HL-60 (cell line): ENCODE results near the gene LRRC8D.

Experiments
- DNase-seq, 2 experiments: peaks; one replicate each; pipeline ENCODE4 v3.0.0-alpha.2; 2010 to 2020; ENCODE audit warnings: low read depth in 1 of 2, low spot score in 1 of 2
- H3K27ac ChIP-seq: fragments of 250-450 bp; sonication (Bioruptor Pico); replicated peaks from 2 replicates; pipeline ENCODE4 v1.5.1; 2020; ENCODE audit warnings: mild to moderate bottlenecking, moderate library complexity
- H3K27me3 ChIP-seq: fragments of 250-450 bp; sonication (Bioruptor Pico); 2 replicates; pipeline ENCODE4 v1.5.1; 2021; ENCODE audit warnings: mild to moderate bottlenecking, moderate library complexity; ENCODE audit not compliant: insufficient read depth, poor library complexity, severe bottlenecking
- H3K4me3 ChIP-seq: replicated peaks from 2 replicates; pipeline ENCODE4 v1.5.1; 2011; ENCODE audit warnings: mild to moderate bottlenecking, control low read depth, low read length; ENCODE audit not compliant: insufficient read depth
- GABPA ChIP-seq: IDR thresholded peaks from 2 replicates; pipeline ENCODE4 v1.6.1; 2012; ENCODE audit warnings: low read depth
- POLR2AphosphoS5 ChIP-seq: IDR thresholded peaks from 2 replicates; pipeline ENCODE4 v1.6.1; 2012; ENCODE audit warnings: low read depth
- SPI1 ChIP-seq: IDR thresholded peaks from 2 replicates; pipeline ENCODE4 v1.6.1; 2012; ENCODE audit warnings: low read depth, mild to moderate bottlenecking, borderline replicate concordance
- TF ChIP-seq, protein P1 (sequence below): IDR thresholded peaks from 2 replicates; pipeline ENCODE4 v1.6.1; 2012; ENCODE audit warnings: low read depth; ENCODE audit not compliant: insufficient replicate concordance
- TF ChIP-seq, protein P2 (sequence below): IDR thresholded peaks from one replicate; pipeline ENCODE4 v1.5.1; 2011; ENCODE audit warnings: low read length, control low read depth, inconsistent platforms; ENCODE audit not compliant: insufficient read depth

LRRC8D gene

GRCh38 chr1:89952605-89953130, 131.8 kb downstream of the LRRC8D start:
- Histone ChIP-seq H3K27ac (no peak overlapping the region), H3K27me3 (no peaks in the 10 kb centered on the region), H3K4me3 (no peak overlapping the region)
- TF ChIP-seq, protein P1, sequence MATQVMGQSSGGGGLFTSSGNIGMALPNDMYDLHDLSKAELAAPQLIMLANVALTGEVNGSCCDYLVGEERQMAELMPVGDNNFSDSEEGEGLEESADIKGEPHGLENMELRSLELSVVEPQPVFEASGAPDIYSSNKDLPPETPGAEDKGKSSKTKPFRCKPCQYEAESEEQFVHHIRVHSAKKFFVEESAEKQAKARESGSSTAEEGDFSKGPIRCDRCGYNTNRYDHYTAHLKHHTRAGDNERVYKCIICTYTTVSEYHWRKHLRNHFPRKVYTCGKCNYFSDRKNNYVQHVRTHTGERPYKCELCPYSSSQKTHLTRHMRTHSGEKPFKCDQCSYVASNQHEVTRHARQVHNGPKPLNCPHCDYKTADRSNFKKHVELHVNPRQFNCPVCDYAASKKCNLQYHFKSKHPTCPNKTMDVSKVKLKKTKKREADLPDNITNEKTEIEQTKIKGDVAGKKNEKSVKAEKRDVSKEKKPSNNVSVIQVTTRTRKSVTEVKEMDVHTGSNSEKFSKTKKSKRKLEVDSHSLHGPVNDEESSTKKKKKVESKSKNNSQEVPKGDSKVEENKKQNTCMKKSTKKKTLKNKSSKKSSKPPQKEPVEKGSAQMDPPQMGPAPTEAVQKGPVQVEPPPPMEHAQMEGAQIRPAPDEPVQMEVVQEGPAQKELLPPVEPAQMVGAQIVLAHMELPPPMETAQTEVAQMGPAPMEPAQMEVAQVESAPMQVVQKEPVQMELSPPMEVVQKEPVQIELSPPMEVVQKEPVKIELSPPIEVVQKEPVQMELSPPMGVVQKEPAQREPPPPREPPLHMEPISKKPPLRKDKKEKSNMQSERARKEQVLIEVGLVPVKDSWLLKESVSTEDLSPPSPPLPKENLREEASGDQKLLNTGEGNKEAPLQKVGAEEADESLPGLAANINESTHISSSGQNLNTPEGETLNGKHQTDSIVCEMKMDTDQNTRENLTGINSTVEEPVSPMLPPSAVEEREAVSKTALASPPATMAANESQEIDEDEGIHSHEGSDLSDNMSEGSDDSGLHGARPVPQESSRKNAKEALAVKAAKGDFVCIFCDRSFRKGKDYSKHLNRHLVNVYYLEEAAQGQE = no peak
- TF ChIP-seq SPI1 (no peak), GABPA (no peak), POLR2AphosphoS5 (no peak)
- TF ChIP-seq, protein P2, sequence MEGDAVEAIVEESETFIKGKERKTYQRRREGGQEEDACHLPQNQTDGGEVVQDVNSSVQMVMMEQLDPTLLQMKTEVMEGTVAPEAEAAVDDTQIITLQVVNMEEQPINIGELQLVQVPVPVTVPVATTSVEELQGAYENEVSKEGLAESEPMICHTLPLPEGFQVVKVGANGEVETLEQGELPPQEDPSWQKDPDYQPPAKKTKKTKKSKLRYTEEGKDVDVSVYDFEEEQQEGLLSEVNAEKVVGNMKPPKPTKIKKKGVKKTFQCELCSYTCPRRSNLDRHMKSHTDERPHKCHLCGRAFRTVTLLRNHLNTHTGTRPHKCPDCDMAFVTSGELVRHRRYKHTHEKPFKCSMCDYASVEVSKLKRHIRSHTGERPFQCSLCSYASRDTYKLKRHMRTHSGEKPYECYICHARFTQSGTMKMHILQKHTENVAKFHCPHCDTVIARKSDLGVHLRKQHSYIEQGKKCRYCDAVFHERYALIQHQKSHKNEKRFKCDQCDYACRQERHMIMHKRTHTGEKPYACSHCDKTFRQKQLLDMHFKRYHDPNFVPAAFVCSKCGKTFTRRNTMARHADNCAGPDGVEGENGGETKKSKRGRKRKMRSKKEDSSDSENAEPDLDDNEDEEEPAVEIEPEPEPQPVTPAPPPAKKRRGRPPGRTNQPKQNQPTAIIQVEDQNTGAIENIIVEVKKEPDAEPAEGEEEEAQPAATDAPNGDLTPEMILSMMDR = no peak
- DNase-seq = no peak

GRCh38 chr1:89953131-89953626, 132.3 kb downstream of the LRRC8D start:
- no peaks in the 10 kb centered on the region for H3K27me3 ChIP-seq
- no peak overlapping the region for H3K27ac ChIP-seq
- peak in 1 of 2 experiments; percentile 13 for DNase-seq
- TF ChIP-seq, protein P2 = no peak
- TF ChIP-seq POLR2AphosphoS5 = no peak
- H3K4me3 ChIP-seq = no peak overlapping the region

- DNase-seq = no peak
- H3K4me3 ChIP-seq = no peak overlapping the region
- H3K27me3 ChIP-seq = no peaks in the 10 kb centered on the region
- no peak for TF ChIP-seq POLR2AphosphoS5
- TF ChIP-seq, protein P1 = no peak
- no peak for TF ChIP-seq SPI1
- TF ChIP-seq, protein P2 = no peak
- no peak for TF ChIP-seq GABPA
- H3K27ac ChIP-seq = no peak overlapping the region
Measured at GRCh38 chr1:89953929-89954328, 133.1 kb downstream of the LRRC8D start.

DNA sequence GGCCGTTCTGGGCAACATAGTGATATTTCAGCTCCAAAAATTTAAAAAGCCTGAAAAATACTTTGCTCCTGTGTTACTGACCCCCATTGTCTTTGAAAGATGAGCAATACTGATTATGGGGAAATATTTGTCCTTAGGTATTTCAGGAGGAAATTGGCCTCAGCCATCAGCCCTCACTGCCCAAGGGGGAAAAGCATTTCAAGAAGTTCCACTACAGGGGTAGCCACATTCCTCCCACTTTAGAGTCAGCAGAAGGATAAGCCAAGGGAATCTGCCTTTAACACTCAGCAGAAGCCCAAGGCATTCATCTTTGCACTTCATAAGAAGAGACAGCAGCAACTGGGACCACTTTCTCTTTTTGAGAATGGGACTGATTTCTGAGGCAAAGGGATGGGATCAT, 133.6 kb downstream of the LRRC8D start:
- H3K4me3 ChIP-seq = no peak overlapping the region
- H3K27me3 ChIP-seq = no peaks in the 10 kb centered on the region
- TF ChIP-seq SPI1 (no peak), GABPA (no peak), POLR2AphosphoS5 (no peak)
- TF ChIP-seq, protein P2 = no peak
- TF ChIP-seq, protein P1 = no peak
- no peak overlapping the region for H3K27ac ChIP-seq
- DNase-seq = no peak
